NOMO-1 treated with DMSO at 0.1 percent for 48 hours (cell line): ENCODE data around the gene GSDME.

Experiments used
- DNase-seq: peaks from one replicate; lab custom pipeline; 2025; ENCODE audit not compliant: unreplicated experiment; lab: John Stamatoyannopoulos, UW

GSDME gene

GRCh38 chr7:24657980-24658379 lies 99.3 kb downstream of the GSDME start:
- DNase-seq: no peak

DNA sequence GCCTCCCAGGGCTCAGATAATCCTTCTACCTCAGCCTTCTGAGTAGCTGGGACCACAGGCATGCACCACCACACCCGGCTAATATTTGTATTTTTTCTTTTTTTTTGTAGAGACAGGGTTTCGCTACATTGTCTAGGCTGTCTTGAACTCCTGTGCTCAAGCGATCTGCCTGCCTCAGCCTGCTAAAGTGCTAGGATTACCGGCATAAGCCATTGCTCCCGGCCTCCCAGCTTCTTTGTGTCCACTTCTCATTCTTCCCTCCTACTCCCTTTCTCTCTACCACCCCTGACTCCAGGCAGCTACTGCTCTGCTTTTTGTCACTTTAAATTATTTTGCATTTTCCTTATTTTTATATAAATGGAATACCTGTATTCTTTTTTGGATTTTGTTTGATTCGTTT lies 100.7 kb downstream of the GSDME start:
- DNase-seq: no peak

GRCh38 chr7:24654305-24654704 lies 103.0 kb downstream of the GSDME start:
- no peak for DNase-seq

DNA sequence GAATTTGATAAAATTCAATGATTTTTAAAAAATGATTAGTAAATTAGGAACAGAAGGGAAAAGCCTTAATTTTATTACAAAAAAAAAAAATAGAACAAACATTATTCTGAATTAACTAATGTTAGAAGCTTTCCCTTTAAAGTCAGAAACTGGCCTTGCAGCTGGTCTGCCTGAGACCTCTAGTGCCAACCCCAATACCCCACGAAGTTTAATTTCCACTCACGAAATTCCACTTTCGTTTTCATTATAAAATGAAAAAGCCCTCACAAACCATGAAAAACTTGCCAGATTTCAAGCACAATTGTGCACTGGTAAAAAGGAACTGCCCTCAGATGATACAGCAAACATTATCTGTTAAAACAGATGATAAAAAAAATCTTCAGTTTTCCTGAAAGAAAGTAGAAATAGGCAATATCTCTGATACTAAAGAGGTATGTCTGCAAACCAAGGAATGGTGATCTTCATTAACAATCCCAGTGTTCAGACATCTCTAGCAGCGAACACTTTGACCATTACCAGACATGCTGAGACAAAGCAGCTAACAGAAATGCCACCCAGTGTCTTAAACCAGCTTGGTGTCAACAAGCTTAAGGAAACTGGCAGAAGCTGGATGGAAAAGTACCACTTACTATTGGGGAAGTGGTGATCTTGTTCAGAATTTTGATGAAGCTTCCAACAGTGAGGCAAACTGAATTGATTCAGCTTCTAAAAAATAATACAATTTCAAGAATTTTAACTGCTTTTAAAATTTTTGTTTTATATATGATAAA lies 103.8 kb downstream of the GSDME start:
- DNase-seq: no peak

- no peak for DNase-seq
These were observed 104.9 kb downstream of the GSDME start for GRCh38 chr7:24652251-24652939.
